GM23338 (cell line): ENCODE measurements around the gene SLCO3A1.

ENCODE experiments used
- CREB1 ChIP-seq: fragments of 250-450 bp; sonication (Bioruptor Pico); IDR thresholded peaks from 2 replicates; pipeline ENCODE4 v1.5.0; 2020; ENCODE audit warnings: low read depth, mild to moderate bottlenecking, moderate library complexity
- CTCF ChIP-seq, 2 experiments: fragments of 200-600 bp in 1 of 2; sonication (generic) in 1 of 2; conservative IDR thresholded peaks; 2 replicates each; pipeline versions ENCODE4 v1.5.1 to v1.6.1; 2016 to 2017; ENCODE audit warnings: antibody characterized with exemption in 2 of 2, low read depth in 2 of 2, mild to moderate bottlenecking in 2 of 2, moderate library complexity in 1 of 2
- EZH2 ChIP-seq: fragments of 200-600 bp; sonication (generic); IDR thresholded peaks from one replicate; pipeline ENCODE4 v1.8.0; 2017; ENCODE audit warnings: antibody characterized with exemption, mild to moderate bottlenecking, low read depth; ENCODE audit not compliant: unreplicated experiment
- EZH2phosphoT487 ChIP-seq: fragments of 200-600 bp; sonication (generic); IDR thresholded peaks from one replicate; pipeline ENCODE4 v1.8.1; 2018; ENCODE audit warnings: antibody characterized with exemption; ENCODE audit not compliant: unreplicated experiment
- JUNB ChIP-seq: IDR thresholded peaks from one replicate; pipeline ENCODE4 v1.6.1; 2016; ENCODE audit warnings: antibody characterized with exemption; ENCODE audit not compliant: unreplicated experiment
- NANOG ChIP-seq: IDR thresholded peaks from 2 replicates; pipeline ENCODE4 v1.6.1; 2016; ENCODE audit warnings: antibody characterized with exemption, borderline replicate concordance
- POLR2AphosphoS5 ChIP-seq: IDR thresholded peaks from 2 replicates; pipeline ENCODE4 v1.6.1; 2016; ENCODE audit warnings: antibody characterized with exemption, low read depth
- REST ChIP-seq: IDR thresholded peaks from one replicate; pipeline ENCODE4 v1.6.1; 2018; ENCODE audit warnings: antibody characterized with exemption; ENCODE audit not compliant: unreplicated experiment
- STAT1 ChIP-seq: IDR thresholded peaks from one replicate; pipeline ENCODE4 v1.6.1; 2016; ENCODE audit warnings: antibody characterized with exemption; ENCODE audit not compliant: unreplicated experiment
- ZNF114 ChIP-seq: fragments of 250-450 bp; sonication (Bioruptor Pico); IDR thresholded peaks from 2 replicates; pipeline ENCODE4 v1.5.0; 2020; ENCODE audit warnings: mild to moderate bottlenecking, moderate library complexity
- ZNF331 ChIP-seq: fragments of 250-450 bp; sonication (Bioruptor Pico); IDR thresholded peaks from 2 replicates; pipeline ENCODE4 v1.5.0; 2020; ENCODE audit warnings: low read depth, mild to moderate bottlenecking, moderate library complexity
- ZNF462 ChIP-seq: fragments of 250-450 bp; sonication (Bioruptor Pico); IDR thresholded peaks from 2 replicates; pipeline ENCODE4 v1.5.0; 2020; ENCODE audit warnings: mild to moderate bottlenecking, moderate library complexity

GRCh38 chr15:91844341-91844740 lies 9.2 kb upstream of the SLCO3A1 start:
- TF ChIP-seq POLR2AphosphoS5 (no peak), REST (no peak), CTCF (conservative IDR thresholded peaks at IDR 0.05; ENCODE audit: low read depth in 2 of 2) (no peak), EZH2 (no peak), EZH2phosphoT487 (no peak), ZNF114 (CRISPR knock-in tag) (no peak), JUNB (no peak), CREB1 (CRISPR knock-in tag) (no peak), ZNF331 (CRISPR knock-in tag) (no peak), NANOG (no peak), STAT1 (no peak), ZNF462 (CRISPR knock-in tag) (no peak)
